K562 (cell line): ENCODE data around the gene ARSK. TPM values are rescaled to one million over a fixed set of nuclear protein-coding genes. Genes with fewer than 3 reads are reported as not detected.

Experiments used
- ATF4 ChIP-seq: fragments of 450-650 bp; formaldehyde crosslinking; IDR thresholded peaks from 2 replicates; pipeline ENCODE4 v1.4.0; 2022; ENCODE audit warnings: mild to moderate bottlenecking, moderate library complexity
- C11orf30 ChIP-seq: fragments of 450-650 bp; IDR thresholded peaks from 2 replicates; pipeline ENCODE4 v1.6.1; 2016; ENCODE audit warnings: low read depth, mild to moderate bottlenecking
- CBX3 ChIP-seq, 2 experiments: IDR thresholded peaks; 1 replicate in 1 of 2; 2 replicates in 1 of 2; pipeline ENCODE4 v1.6.1; 2012; ENCODE audit warnings: inconsistent platforms in 2 of 2, low read length in 2 of 2, borderline replicate concordance in 1 of 2, control low read depth in 1 of 2
- CSDE1 ChIP-seq, 2 experiments: fragments of 450-650 bp; IDR thresholded peaks; 2 replicates each; pipeline ENCODE4 v1.6.1; 2016; ENCODE audit warnings: mild to moderate bottlenecking in 1 of 2
- GABPB1 ChIP-seq: sonication (generic); formaldehyde crosslinking; IDR thresholded peaks from 2 replicates; pipeline ENCODE4 v1.8.0; 2022; ENCODE audit warnings: mild to moderate bottlenecking, missing genetic modification reagents
- HCFC1 ChIP-seq: IDR thresholded peaks from 2 replicates; pipeline ENCODE4 v1.6.1; 2012; ENCODE audit warnings: low read depth, low read length, improper control_type of control experiment
- NFATC3 ChIP-seq: fragments of 450-650 bp; IDR thresholded peaks from 2 replicates; pipeline ENCODE4 v1.6.1; 2017; ENCODE audit warnings: mild to moderate bottlenecking
- SLC30A9 ChIP-seq: fragments of 250-450 bp; sonication (Bioruptor Pico); IDR thresholded peaks from 2 replicates; pipeline ENCODE4 v1.8.0; 2022; ENCODE audit warnings: mild to moderate bottlenecking, moderate library complexity
- SMAD2 ChIP-seq: fragments of 150-350 bp; IDR thresholded peaks from 2 replicates; pipeline ENCODE4 v1.6.1; 2014; ENCODE audit warnings: low read depth, mild to moderate bottlenecking, low read length
- SMAD3 ChIP-seq: fragments of 450-650 bp; formaldehyde crosslinking; conservative IDR thresholded peaks from 2 replicates; pipeline ENCODE4 v1.4.0; 2020; ENCODE audit warnings: mild to moderate bottlenecking
- SMARCA4 ChIP-seq: fragments of 450-650 bp; IDR thresholded peaks from 2 replicates; pipeline ENCODE4 v1.6.1; 2016
- SMARCC2 ChIP-seq: fragments of 450-650 bp; IDR thresholded peaks from 2 replicates; pipeline ENCODE4 v1.6.1; 2017; ENCODE audit warnings: antibody characterized with exemption, moderate library complexity, mild to moderate bottlenecking, low read depth
- STAT6 ChIP-seq: sonication (generic); formaldehyde crosslinking; IDR thresholded peaks from 2 replicates; pipeline ENCODE4 v1.8.1; 2023; ENCODE audit warnings: mild to moderate bottlenecking, missing genetic modification reagents
- TAF1 ChIP-seq: IDR thresholded peaks from 2 replicates; pipeline ENCODE4 v1.6.1; 2011; ENCODE audit warnings: mild to moderate bottlenecking, low read length, moderate library complexity; ENCODE audit not compliant: insufficient read depth, control insufficient read depth, severe bottlenecking; ENCODE audit errors: extremely low read depth
- TAF9B ChIP-seq: fragments of 450-650 bp; IDR thresholded peaks from 2 replicates; pipeline ENCODE4 v1.6.1; 2018; ENCODE audit warnings: mild to moderate bottlenecking; ENCODE audit not compliant: partially characterized antibody
- TCF3 ChIP-seq: sonication (generic); formaldehyde crosslinking; IDR thresholded peaks from 2 replicates; pipeline ENCODE4 v1.4.0; 2020; ENCODE audit warnings: mild to moderate bottlenecking, missing genetic modification reagents
- TCFL5 ChIP-seq: fragments of 250-450 bp; sonication (Bioruptor Pico); conservative IDR thresholded peaks from 2 replicates; pipeline ENCODE4 v1.6.1; 2021; ENCODE audit warnings: mild to moderate bottlenecking, moderate library complexity, matching md5 sums
- ZNF561 ChIP-seq: fragments of 450-650 bp; formaldehyde crosslinking; conservative IDR thresholded peaks from 2 replicates; pipeline ENCODE4 v1.4.0; 2020; ENCODE audit warnings: mild to moderate bottlenecking, moderate library complexity
- ZNF592 ChIP-seq: fragments of 450-650 bp; IDR thresholded peaks from 2 replicates; pipeline ENCODE4 v1.6.1; 2017; ENCODE audit warnings: antibody characterized with exemption, mild to moderate bottlenecking
- polyA plus RNA-seq, 8 experiments: library from polyadenylated mRNA; depleted of rRNA in 4 of 8; stranded (reverse) in 5 of 8; unstranded in 3 of 8; fragments of >200 nt; fragmentation: Nextera tagmentation in 2 of 8; fragmentation: Illumina TruSeq in 1 of 8; extraction: Ambion mirVana in 2 of 8; extraction: Trizol in 1 of 8; gene quantifications; 2 replicates each; pipeline versions ENCODE4 v1.2.1 to v1.2.3, GENCODE V29; 2011 to 2014; ENCODE audit warnings: inconsistent platforms in 1 of 8, missing spikeins in 1 of 8
- total RNA-seq, 7 experiments: library from RNA; depleted of rRNA in 6 of 7; stranded (reverse); fragments of >200 nt in 6 of 7; fragmentation: Illumina TruSeq in 2 of 7; extraction: Trizol in 2 of 7; gene quantifications; 2 replicates each; pipeline versions ENCODE4 v1.2.1 to v1.2.3, GENCODE V29; 2011 to 2021; ENCODE audit warnings: low replicate concordance in 1 of 7
- TF ChIP-seq, protein P1 (sequence below): fragments of 250-450 bp; sonication (Bioruptor Pico); IDR thresholded peaks from 2 replicates; pipeline ENCODE4 v1.4.0; 2020; ENCODE audit warnings: mild to moderate bottlenecking

ARSK gene
- total and polyA plus RNA-seq, 9 of the 15 experiments (the other 6 are each of a cell fraction or from before 2014, with no cell fraction given), result 2.7 to 9.4 (median 7.1) TPM

DNA sequence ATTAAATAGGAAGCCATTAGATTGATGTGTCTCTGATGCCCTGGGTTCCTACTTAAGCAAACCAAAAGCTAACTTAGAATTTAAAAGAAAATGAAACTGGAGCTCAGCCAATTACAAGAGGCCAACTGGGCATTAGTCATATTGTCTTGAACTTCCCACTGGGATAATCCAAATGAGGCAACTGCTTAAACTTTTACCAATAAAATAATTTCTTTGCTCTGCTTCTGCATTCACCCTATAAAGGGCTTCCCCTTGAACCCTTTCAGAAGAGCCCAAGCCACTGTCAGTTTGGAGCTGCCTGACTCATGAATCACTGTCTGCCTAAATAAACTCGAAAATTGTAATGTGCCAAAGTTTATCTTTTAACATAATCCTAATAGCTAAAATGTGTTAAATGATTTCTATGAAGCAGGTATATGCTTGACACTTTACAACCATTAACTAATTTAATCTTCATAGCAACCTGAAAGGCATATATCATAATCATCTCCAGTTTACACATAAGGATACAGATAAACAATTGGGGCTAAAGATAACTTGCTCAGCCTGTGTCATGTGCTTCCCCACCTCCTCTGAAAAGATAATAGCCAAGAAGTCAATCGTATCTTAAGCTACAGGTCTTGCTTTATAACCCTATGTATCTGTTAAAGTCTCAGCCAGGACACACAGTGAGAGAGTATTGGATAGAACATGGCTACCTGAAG lies 76.5 kb downstream of the ARSK start (continued):
- no peak for TF ChIP-seq STAT6 (CRISPR knock-in tag)
- TF ChIP-seq SLC30A9, result no peak
- no peak for TF ChIP-seq NFATC3
- no peak for TF ChIP-seq TAF9B
- no peak for TF ChIP-seq SMAD3
- no peak for TF ChIP-seq HCFC1
- no peak for TF ChIP-seq TAF1
- TF ChIP-seq TCFL5 (CRISPR knock-in tag), result no peak
- no peak for TF ChIP-seq SMARCC2
- TF ChIP-seq ATF4 (CRISPR knock-in tag), result no peak
- TF ChIP-seq SMARCA4, result no peak
- no peak for TF ChIP-seq ZNF561 (CRISPR knock-in tag)
- TF ChIP-seq, protein P1, sequence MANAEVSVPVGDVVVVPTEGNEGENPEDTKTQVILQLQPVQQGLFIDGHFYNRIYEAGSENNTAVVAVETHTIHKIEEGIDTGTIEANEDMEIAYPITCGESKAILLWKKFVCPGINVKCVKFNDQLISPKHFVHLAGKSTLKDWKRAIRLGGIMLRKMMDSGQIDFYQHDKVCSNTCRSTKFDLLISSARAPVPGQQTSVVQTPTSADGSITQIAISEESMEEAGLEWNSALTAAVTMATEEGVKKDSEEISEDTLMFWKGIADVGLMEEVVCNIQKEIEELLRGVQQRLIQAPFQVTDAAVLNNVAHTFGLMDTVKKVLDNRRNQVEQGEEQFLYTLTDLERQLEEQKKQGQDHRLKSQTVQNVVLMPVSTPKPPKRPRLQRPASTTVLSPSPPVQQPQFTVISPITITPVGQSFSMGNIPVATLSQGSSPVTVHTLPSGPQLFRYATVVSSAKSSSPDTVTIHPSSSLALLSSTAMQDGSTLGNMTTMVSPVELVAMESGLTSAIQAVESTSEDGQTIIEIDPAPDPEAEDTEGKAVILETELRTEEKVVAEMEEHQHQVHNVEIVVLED (CRISPR knock-in tag), result no peak
- TF ChIP-seq GABPB1 (CRISPR knock-in tag), result no peak
- TF ChIP-seq SMAD2, result no peak
- no peak for TF ChIP-seq ZNF592
- no peak for TF ChIP-seq C11orf30
- TF ChIP-seq TCF3 (CRISPR knock-in tag), result 0 out of 2 replicates have a peak, but pooled peaks have one; percentile 17
- no peak for TF ChIP-seq CBX3 (IDR thresholded peaks at IDR 0.05; ENCODE audit: borderline replicate concordance in 1 of 2, low read length in 2 of 2)
- TF ChIP-seq CSDE1 (IDR thresholded peaks at IDR 0.05), result no peak
